ENCODE results near the gene SLC5A12. TPM values are rescaled to one million over a fixed set of nuclear protein-coding genes. Genes with fewer than 3 reads are reported as not detected.

SLC5A12 gene
- polyA plus RNA-seq, 1 donor from 2014 or later = not detected

GRCh38 chr11:26739366-26740073, 17.7 kb upstream of the SLC5A12 start:
- no peaks in the 10 kb centered on the region for H3K79me2 ChIP-seq (replicated peaks; ENCODE audit: insufficient read depth, low read length)
- H3K9me2 ChIP-seq (ENCODE audit: insufficient read depth, low read length) = no peaks in the 10 kb centered on the region
- no peak overlapping the region for H3K4me2 ChIP-seq (ENCODE audit: low read length)
- no peaks in the 10 kb centered on the region for H3K36me3 ChIP-seq (ENCODE audit: insufficient read depth, low read length)
- no peak for TF ChIP-seq CTCF (IDR thresholded peaks at IDR 0.05; ENCODE audit: poor library complexity, severe bottlenecking)
- no peak for TF ChIP-seq MXI1 (conservative IDR thresholded peaks at IDR 0.05; ENCODE audit: poor library complexity, severe bottlenecking)
- no peak for TF ChIP-seq TAF1 (IDR thresholded peaks at IDR 0.05; ENCODE audit: low read depth)
- no peak for TF ChIP-seq REST (IDR thresholded peaks at IDR 0.05; ENCODE audit: borderline replicate concordance)
- no peak for TF ChIP-seq EP300 (conservative IDR thresholded peaks at IDR 0.05; ENCODE audit: poor library complexity, severe bottlenecking)
- TF ChIP-seq EZH2 (IDR thresholded peaks at IDR 0.05; ENCODE audit: borderline replicate concordance, insufficient read depth, low read length, poor library complexity, severe bottlenecking) = no peak
- TF ChIP-seq POLR2AphosphoS5 (IDR thresholded peaks at IDR 0.05) = no peak
- no peak for TF ChIP-seq RAD21 (conservative IDR thresholded peaks at IDR 0.05)
- no peak for TF ChIP-seq SMC3 (conservative IDR thresholded peaks at IDR 0.05; ENCODE audit: poor library complexity)
- no peak overlapping the region for H3K9ac ChIP-seq (ENCODE audit: low read length)
- H3K27ac ChIP-seq (ENCODE audit: low read length) = no peak overlapping the region
- no peak overlapping the region for H3K4me3 ChIP-seq (ENCODE audit: low read length)
- H4K20me1 ChIP-seq (ENCODE audit: insufficient read depth) = no peaks in the 10 kb centered on the region
- H3K9me3 ChIP-seq (ENCODE audit: low read length) = no peaks in the 10 kb centered on the region
- H2AFZ ChIP-seq (ENCODE audit: low read depth, low read length) = no peak overlapping the region
- no peaks in the 10 kb centered on the region for H3K27me3 ChIP-seq (ENCODE audit: insufficient read depth, low read depth, low read length)
- H3F3A ChIP-seq (ENCODE audit: insufficient read depth, low read length, poor library complexity, severe bottlenecking) = no peaks in the 10 kb centered on the region

GRCh38 chr11:26734691-26735090, 12.8 kb upstream of the SLC5A12 start:
- Histone ChIP-seq H3K4me2 (ENCODE audit: low read length) (no peak overlapping the region), H3K79me2 (replicated peaks; ENCODE audit: insufficient read depth, low read length) (no peaks in the 10 kb centered on the region), H3K27me3 (ENCODE audit: insufficient read depth, low read depth, low read length) (no peaks in the 10 kb centered on the region), H3F3A (ENCODE audit: insufficient read depth, low read length, poor library complexity, severe bottlenecking) (no peaks in the 10 kb centered on the region), H3K27ac (ENCODE audit: low read length) (no peak overlapping the region), H3K36me3 (ENCODE audit: insufficient read depth, low read length) (no peaks in the 10 kb centered on the region), H3K9me3 (ENCODE audit: low read length) (no peaks in the 10 kb centered on the region), H4K20me1 (ENCODE audit: insufficient read depth) (no peaks in the 10 kb centered on the region), H2AFZ (ENCODE audit: low read depth, low read length) (no peak overlapping the region), H3K9me2 (ENCODE audit: insufficient read depth, low read length) (no peaks in the 10 kb centered on the region), H3K4me3 (ENCODE audit: low read length) (no peak overlapping the region), H3K9ac (ENCODE audit: low read length) (no peak overlapping the region)
- no peak for TF ChIP-seq EZH2 (IDR thresholded peaks at IDR 0.05; ENCODE audit: borderline replicate concordance, insufficient read depth, low read length, poor library complexity, severe bottlenecking)
- TF ChIP-seq REST (IDR thresholded peaks at IDR 0.05; ENCODE audit: borderline replicate concordance) = no peak
- TF ChIP-seq SMC3 (conservative IDR thresholded peaks at IDR 0.05; ENCODE audit: poor library complexity) = no peak
- no peak for TF ChIP-seq RAD21 (conservative IDR thresholded peaks at IDR 0.05)
- no peak for TF ChIP-seq POLR2AphosphoS5 (IDR thresholded peaks at IDR 0.05)
- TF ChIP-seq CTCF (IDR thresholded peaks at IDR 0.05; ENCODE audit: poor library complexity, severe bottlenecking) = no peak
- no peak for TF ChIP-seq TAF1 (IDR thresholded peaks at IDR 0.05; ENCODE audit: low read depth)
- no peak for TF ChIP-seq MXI1 (conservative IDR thresholded peaks at IDR 0.05; ENCODE audit: poor library complexity, severe bottlenecking)
- no peak for TF ChIP-seq EP300 (conservative IDR thresholded peaks at IDR 0.05; ENCODE audit: poor library complexity, severe bottlenecking)

Measured in neural cell (in vitro differentiated cells).